Measurements from ENCODE around the gene FAM163B. TPM values are rescaled to one million over a fixed set of nuclear protein-coding genes. Genes with fewer than 3 reads are reported as not detected.

FAM163B gene
- total and polyA plus RNA-seq, 2 of the 8 experiments (the other 6 are each of a cell fraction or from before 2014, with no cell fraction given): 0.63 to 1.0 TPM

DNA sequence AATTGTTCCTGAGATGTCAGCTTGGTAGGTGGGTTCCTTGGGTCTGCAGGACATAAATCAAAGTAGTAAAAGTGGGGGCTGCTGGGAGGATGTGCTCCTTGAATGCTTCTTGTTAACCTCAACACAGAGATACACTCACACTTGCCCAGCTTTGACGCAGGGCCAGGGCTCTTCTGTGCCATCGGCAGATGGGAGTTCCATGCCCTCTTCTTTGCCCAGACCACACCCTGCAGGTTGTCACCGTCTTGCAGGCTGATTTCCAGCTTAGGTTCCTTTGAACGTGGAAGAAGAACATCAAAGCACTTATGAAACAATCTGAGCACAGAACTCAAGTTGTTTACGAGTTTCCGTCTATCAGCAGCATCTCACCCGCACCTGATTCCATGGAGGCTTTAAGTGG lies 38.0 kb upstream of the FAM163B start:
- DNase-seq (ENCODE audit: low read depth in 1 of 2, low spot score in 2 of 2): no peak
- no peak for TF ChIP-seq RNF2 (IDR thresholded peaks at IDR 0.05; ENCODE audit: borderline replicate concordance, low read depth, low read length, missing control alignments, poor library complexity, severe bottlenecking)
- no peak for TF ChIP-seq SIRT6 (IDR thresholded peaks at IDR 0.05; ENCODE audit: low read length)
- no peak for TF ChIP-seq CBX8 (IDR thresholded peaks at IDR 0.05; ENCODE audit: borderline replicate concordance, low read depth, low read length)
- TF ChIP-seq SAP30 (IDR thresholded peaks at IDR 0.05; ENCODE audit: insufficient read depth, insufficient replicate concordance, low read length): no peak
- TF ChIP-seq KDM5A (IDR thresholded peaks at IDR 0.05; ENCODE audit: low read length): no peak
- no peak for TF ChIP-seq EZH2 (IDR thresholded peaks at IDR 0.05; ENCODE audit: low read depth, low read length, severe bottlenecking)
- no peak for TF ChIP-seq TBP (IDR thresholded peaks at IDR 0.05; ENCODE audit: low read depth, low read length)
- TF ChIP-seq JUND (IDR thresholded peaks at IDR 0.05; ENCODE audit: low read length): no peak
- TF ChIP-seq, protein P1, sequence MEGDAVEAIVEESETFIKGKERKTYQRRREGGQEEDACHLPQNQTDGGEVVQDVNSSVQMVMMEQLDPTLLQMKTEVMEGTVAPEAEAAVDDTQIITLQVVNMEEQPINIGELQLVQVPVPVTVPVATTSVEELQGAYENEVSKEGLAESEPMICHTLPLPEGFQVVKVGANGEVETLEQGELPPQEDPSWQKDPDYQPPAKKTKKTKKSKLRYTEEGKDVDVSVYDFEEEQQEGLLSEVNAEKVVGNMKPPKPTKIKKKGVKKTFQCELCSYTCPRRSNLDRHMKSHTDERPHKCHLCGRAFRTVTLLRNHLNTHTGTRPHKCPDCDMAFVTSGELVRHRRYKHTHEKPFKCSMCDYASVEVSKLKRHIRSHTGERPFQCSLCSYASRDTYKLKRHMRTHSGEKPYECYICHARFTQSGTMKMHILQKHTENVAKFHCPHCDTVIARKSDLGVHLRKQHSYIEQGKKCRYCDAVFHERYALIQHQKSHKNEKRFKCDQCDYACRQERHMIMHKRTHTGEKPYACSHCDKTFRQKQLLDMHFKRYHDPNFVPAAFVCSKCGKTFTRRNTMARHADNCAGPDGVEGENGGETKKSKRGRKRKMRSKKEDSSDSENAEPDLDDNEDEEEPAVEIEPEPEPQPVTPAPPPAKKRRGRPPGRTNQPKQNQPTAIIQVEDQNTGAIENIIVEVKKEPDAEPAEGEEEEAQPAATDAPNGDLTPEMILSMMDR (IDR thresholded peaks at IDR 0.05; ENCODE audit: control extremely low read depth in 1 of 3, insufficient read depth in 1 of 3, low read depth in 1 of 3, low read length in 3 of 3): no peak
- no peak for TF ChIP-seq HDAC2 (IDR thresholded peaks at IDR 0.05; ENCODE audit: borderline replicate concordance in 1 of 2, low read depth in 2 of 2, low read length in 2 of 2)

More for the DNA sequence above, 38.0 kb upstream of the FAM163B start:
- ChIA-PET CTCF (ENCODE audit: partially characterized antibody) (interaction anchor here (0.8 to 3.4 kb wide), 7 partner anchors 8 to 80 kb away, joined by 3 to 11 read pairs (median 3); partner anchors contain the start of gene DBH), POLR2A (ENCODE audit: partially characterized antibody) (interaction anchor here (1.2 kb wide), 1 partner anchor 12 kb away, joined by 3 read pairs; no protein-coding TSS in a partner anchor)
- Histone ChIP-seq H2BK120ac (replicated peaks; ENCODE audit: low read depth, low read length) (no peak overlapping the region), H3K4ac (replicated peaks; ENCODE audit: insufficient read length, low read depth, low read length) (no peak overlapping the region), H3K18ac (ENCODE audit: extremely low read depth, low read length) (no peak overlapping the region), H3K4me2 (ENCODE audit: insufficient read depth in 1 of 2, low read depth in 2 of 2, low read length in 2 of 2) (no peak overlapping the region), H3K4me3 (ENCODE audit: extremely low read depth in 1 of 4, insufficient read depth in 2 of 4, low read depth in 3 of 4, low read length in 4 of 4) (no peak overlapping the region), H4K91ac (replicated peaks; ENCODE audit: insufficient read length, low read length) (no peak overlapping the region), H3K9me3 (ENCODE audit: insufficient read depth in 2 of 2, low read depth in 1 of 2, low read length in 1 of 2) (no peaks in the 10 kb centered on the region), H3K9ac (replicated peaks in 1 of 4; ENCODE audit: extremely low read depth in 1 of 4, low read depth in 3 of 4, low read length in 3 of 4) (no peak overlapping the region), H2BK12ac (ENCODE audit: low read depth, low read length) (no peak overlapping the region), H3K4me1 (replicated peaks in 1 of 4; ENCODE audit: control insufficient read depth in 3 of 4, insufficient read depth in 4 of 4, low read length in 3 of 4) (peaks cover 0 to 5% (median 0%) of the 10 kb centered on the region in 4 experiments; a peak in 2 of 7 replicates), H3K56ac (replicated peaks; ENCODE audit: insufficient read length, low read depth, low read length) (no peak overlapping the region), H3K79me1 (ENCODE audit: low read depth, low read length) (no peaks in the 10 kb centered on the region; the same call in 1 of the 2 replicates), H4K20me1 (replicated peaks in 1 of 2; ENCODE audit: control insufficient read depth in 1 of 2, insufficient read depth in 2 of 2, low read length in 2 of 2) (no peaks in the 10 kb centered on the region), H3K27me3 (replicated peaks in 1 of 4; ENCODE audit: control insufficient read depth in 3 of 4, extremely low read depth in 1 of 4, insufficient read depth in 3 of 4, low read length in 3 of 4) (no peaks in the 10 kb centered on the region), H3K79me2 (ENCODE audit: control insufficient read depth in 1 of 2, insufficient read depth in 2 of 2, low read length in 2 of 2) (no peaks in the 10 kb centered on the region), H3K27ac (ENCODE audit: low read depth, low read length) (no peak overlapping the region), H2AFZ (ENCODE audit: low read length) (no peak overlapping the region), H2AK5ac (ENCODE audit: low read depth, low read length) (no peak overlapping the region), H3K36me3 (ENCODE audit: control insufficient read depth in 2 of 4, insufficient read depth in 4 of 4, low read length in 3 of 4) (no peaks in the 10 kb centered on the region), H2BK5ac (ENCODE audit: low read depth, low read length) (no peak overlapping the region), H2BK20ac (ENCODE audit: low read length) (no peak overlapping the region), H4K8ac (ENCODE audit: extremely low read depth, insufficient read depth, low read length) (no peak overlapping the region), H3K23me2 (ENCODE audit: low read depth, low read length) (0 out of 2 replicates have a peak, but pooled peaks cover 1% of the 10 kb centered on the region), H2BK15ac (ENCODE audit: low read length) (no peak overlapping the region), H3K14ac (ENCODE audit: insufficient read length) (no peak overlapping the region), H3K23ac (ENCODE audit: insufficient read length) (no peak overlapping the region), H4K5ac (ENCODE audit: insufficient read length, low read depth, low read length) (no peak overlapping the region)
- WGBS, 2 experiments (ENCODE audit: extremely low coverage in 1 of 2, insufficient coverage in 1 of 2, insufficient read length in 1 of 2, insufficient replicate concordance in 2 of 2, low coverage in 1 of 2, low lambda C conversion rate in 2 of 2, missing lambda C conversion rate in 1 of 2): 91% methylated on average over 7 of the region's 7 CpGs; no CpG with 5 or more reads in 1 of the 2 experiments
- FAIRE-seq: no peak

All from H1 (cell line).